ENCODE measurements around the gene RSPH1.

- TF ChIP-seq CTCF (IDR thresholded peaks at IDR 0.05), result no peak
- TF ChIP-seq REST (IDR thresholded peaks at IDR 0.05; ENCODE audit: low read depth, low read length), result no peak
- TF ChIP-seq GATA2 (CRISPR knock-in tag; IDR thresholded peaks at IDR 0.05), result no peak
- no peak for TF ChIP-seq GABPA (IDR thresholded peaks at IDR 0.05; ENCODE audit: low read depth)
- TF ChIP-seq RAD21 (IDR thresholded peaks at IDR 0.05; ENCODE audit: low read length), result no peak
- TF ChIP-seq NFIC (IDR thresholded peaks at IDR 0.05; ENCODE audit: borderline replicate concordance), result no peak
- TF ChIP-seq MAX (IDR thresholded peaks at IDR 0.05; ENCODE audit: low read depth), result no peak
- TF ChIP-seq EP300 (IDR thresholded peaks at IDR 0.05; ENCODE audit: borderline replicate concordance in 1 of 2, low read depth in 1 of 2, low read length in 1 of 2), result no peak
- TF ChIP-seq IRF3 (IDR thresholded peaks at IDR 0.05; ENCODE audit: low read depth, low read length), result no peak
Measured at GRCh38 chr21:42545745-42546144, 49.7 kb upstream of the RSPH1 start.
